Measurements from ENCODE around the gene TRIOBP. TPM values are rescaled to one million over a fixed set of nuclear protein-coding genes. Genes with fewer than 3 reads are reported as not detected.

Gene TRIOBP
- total RNA-seq, 2 experiments from 2014 or later, result 9.0 to 10.1 TPM

GRCh38 chr22:37808294-37808657 is 111.4 kb downstream of the TRIOBP start:
- Mint-ChIP-seq H3K27ac (no peak overlapping the region), H3K27me3 (peaks cover 36% of the 10 kb centered on the region), H3K4me1 (ENCODE audit: low read depth) (peaks cover 40% of the 10 kb centered on the region), H3K9me3 (no peaks in the 10 kb centered on the region), H3K36me3 (ENCODE audit: low read depth) (no peaks in the 10 kb centered on the region), H3K4me3 (peak overlapping the region; percentile 84)
- no peak for DNase-seq
- no peak for ATAC-seq (ENCODE audit: poor library complexity)
- ChIA-PET CTCF (interaction anchor here (1.4 to 4.1 kb wide), 2 partner anchors 10 to 55 kb away, joined by 3 to 22 read pairs; no protein-coding TSS in a partner anchor), POLR2A (interaction anchor here (0.6 to 2.3 kb wide), 7 partner anchors 11 to 509 kb away, joined by 3 to 12 read pairs (median 3); partner anchors contain the start of genes ANKRD54, C22orf23, CSNK1E and POLR2F)
- Histone ChIP-seq H3K36me3 (ENCODE audit: insufficient read depth, low read length) (no peaks in the 10 kb centered on the region), H3K9me3 (ENCODE audit: control insufficient read depth in 1 of 2, insufficient read depth in 1 of 2, low read length in 2 of 2) (peaks cover 0 to 19% of the 10 kb centered on the region in 2 experiments), H3K4me3 (ENCODE audit: low read length) (peak overlapping the region; percentile 58), H3K27me3 (ENCODE audit: control insufficient read depth in 1 of 2, insufficient read depth in 2 of 2, low read length in 2 of 2) (peaks cover 44 to 60% of the 10 kb centered on the region in 2 experiments), H3K27ac (ENCODE audit: low read depth in 1 of 2, low read length in 2 of 2) (no peak overlapping the region), H3K4me1 (ENCODE audit: insufficient read depth, low read length) (peaks cover 55% of the 10 kb centered on the region)
- no peak for TF ChIP-seq CTCF (IDR thresholded peaks at IDR 0.05)
- intact Hi-C loops (cut with DNase I, micrococcal nuclease), result loop anchor here in 1 of 2 experiments (5.0 kb wide), 2 partner anchors 34 to 144 kb away; partner anchors contain the start of genes ANKRD54, C22orf23 and POLR2F

- H3K4me3 ChIP-seq (ENCODE audit: low read length), result no peak overlapping the region
These were observed 113.0 kb downstream of the TRIOBP start for GRCh38 chr22:37809672-37810333.

GRCh38 chr22:37811867-37812266 is 115.0 kb downstream of the TRIOBP start:
- H3K9me3 Mint-ChIP-seq, result no peaks in the 10 kb centered on the region
- H3K4me3 Mint-ChIP-seq, result no peak overlapping the region
- ATAC-seq (ENCODE audit: poor library complexity) (no peak), DNase-seq (no peak)
- H3K4me1 Mint-ChIP-seq (ENCODE audit: low read depth), result peaks cover 14% of the 10 kb centered on the region
- H3K9me3 ChIP-seq (ENCODE audit: control insufficient read depth in 1 of 2, insufficient read depth in 1 of 2, low read length in 2 of 2), result no peaks in the 10 kb centered on the region
- H3K36me3 ChIP-seq (ENCODE audit: insufficient read depth, low read length), result no peaks in the 10 kb centered on the region
- intact Hi-C loops (cut with DNase I, micrococcal nuclease), result no loop called here
- peaks cover 20 to 38% of the 10 kb centered on the region in 2 experiments for H3K27me3 ChIP-seq (ENCODE audit: control insufficient read depth in 1 of 2, insufficient read depth in 2 of 2, low read length in 2 of 2)
- H3K27me3 Mint-ChIP-seq, result peaks cover 11% of the 10 kb centered on the region
- no peak overlapping the region for H3K27ac Mint-ChIP-seq
- no peak overlapping the region for H3K27ac ChIP-seq (ENCODE audit: low read depth in 1 of 2, low read length in 2 of 2)
- ChIA-PET POLR2A (no interaction called here), CTCF (no interaction called here)
- no peak for TF ChIP-seq CTCF (IDR thresholded peaks at IDR 0.05)
- no peak overlapping the region for H3K4me3 ChIP-seq (ENCODE audit: low read length)
- H3K4me1 ChIP-seq (ENCODE audit: insufficient read depth, low read length), result peaks cover 21% of the 10 kb centered on the region
- H3K36me3 Mint-ChIP-seq (ENCODE audit: low read depth), result no peaks in the 10 kb centered on the region

More at GRCh38 chr22:37809672-37810333, 113.0 kb downstream of the TRIOBP start:
- Mint-ChIP-seq H3K9me3 (no peaks in the 10 kb centered on the region), H3K27ac (no peak overlapping the region), H3K27me3 (peaks cover 25% of the 10 kb centered on the region), H3K4me3 (peak overlapping the region; percentile 45), H3K4me1 (ENCODE audit: low read depth) (peaks cover 30% of the 10 kb centered on the region), H3K36me3 (ENCODE audit: low read depth) (no peaks in the 10 kb centered on the region)
- ATAC-seq (ENCODE audit: poor library complexity) (no peak), DNase-seq (no peak)
- POLR2A ChIA-PET, result no interaction called here
- CTCF ChIA-PET, result interaction anchor here (1.4 to 4.1 kb wide), 2 partner anchors 8 to 54 kb away, joined by 3 to 22 read pairs; no protein-coding TSS in a partner anchor
- H3K27me3 ChIP-seq (ENCODE audit: control insufficient read depth in 1 of 2, insufficient read depth in 2 of 2, low read length in 2 of 2), result peaks cover 36 to 51% of the 10 kb centered on the region in 2 experiments
- peaks cover 0 to 10% of the 10 kb centered on the region in 2 experiments for H3K9me3 ChIP-seq (ENCODE audit: control insufficient read depth in 1 of 2, insufficient read depth in 1 of 2, low read length in 2 of 2)
- intact Hi-C loops (cut with DNase I, micrococcal nuclease), result loop anchor here in 1 of 2 experiments (5.0 kb wide), 2 partner anchors 32 to 142 kb away; partner anchors contain the start of genes ANKRD54, C22orf23 and POLR2F
- peaks cover 41% of the 10 kb centered on the region for H3K4me1 ChIP-seq (ENCODE audit: insufficient read depth, low read length)
- no peak for TF ChIP-seq CTCF (IDR thresholded peaks at IDR 0.05)
- no peaks in the 10 kb centered on the region for H3K36me3 ChIP-seq (ENCODE audit: insufficient read depth, low read length)
- H3K27ac ChIP-seq (ENCODE audit: low read depth in 1 of 2, low read length in 2 of 2), result no peak overlapping the region

Data from CD4-positive, alpha-beta T cell (primary cell).